GM23338 (cell line): Measurements from ENCODE around the gene LRP4. TPM values are rescaled to one million over a fixed set of nuclear protein-coding genes. Genes with fewer than 3 reads are reported as not detected.

Experiments used
- ATAC-seq: fragments of 200-7000 bp; cut with Tn5 transposase; 3 replicates; pipeline ENCODE4 v1.9.1; 2020
- DNase-seq: peaks from one replicate; pipeline ENCODE4 v3.0.0-alpha.2; 2015; ENCODE audit warnings: low spot score
- H2AFZ ChIP-seq: fragments of 200-600 bp; sonication (generic); 2 replicates; pipeline ENCODE4 v1.8.0; 2016; ENCODE audit warnings: antibody characterized with exemption, mild to moderate bottlenecking, moderate library complexity
- H3F3A ChIP-seq: fragments of 200-600 bp; sonication (generic); replicated peaks from 2 replicates; pipeline ENCODE4 v1.8.0; 2017; ENCODE audit warnings: antibody characterized with exemption, mixed run types, low read depth
- H3K27ac ChIP-seq: fragments of 200-600 bp; sonication (generic); 2 replicates; pipeline ENCODE4 v1.6.1; 2016; ENCODE audit warnings: low read depth
- H3K27me3 ChIP-seq: fragments of 200-600 bp; sonication (generic); 2 replicates; pipeline ENCODE4 v1.8.0; 2016; ENCODE audit warnings: mild to moderate bottlenecking, mixed run types, moderate library complexity; ENCODE audit not compliant: insufficient read depth
- H3K36me3 ChIP-seq: fragments of 200-600 bp; sonication (generic); 2 replicates; pipeline ENCODE4 v1.8.0; 2016; ENCODE audit warnings: mild to moderate bottlenecking; ENCODE audit not compliant: insufficient read depth
- H3K4me1 ChIP-seq: fragments of 200-600 bp; sonication (generic); 2 replicates; pipeline ENCODE4 v1.8.0; 2016; ENCODE audit warnings: mild to moderate bottlenecking, moderate library complexity; ENCODE audit not compliant: insufficient read depth
- H3K4me2 ChIP-seq: fragments of 200-600 bp; sonication (generic); 2 replicates; pipeline ENCODE4 v1.7.1; 2017; ENCODE audit warnings: mixed run types
- H3K4me3 ChIP-seq: fragments of 200-600 bp; sonication (generic); 2 replicates; pipeline ENCODE4 v1.6.1; 2016; ENCODE audit warnings: mixed run types
- H3K79me2 ChIP-seq: fragments of 200-600 bp; sonication (generic); replicated peaks from 2 replicates; pipeline ENCODE4 v1.8.0; 2017; ENCODE audit warnings: mild to moderate bottlenecking; ENCODE audit not compliant: insufficient read depth
- H3K9me2 ChIP-seq: fragments of 200-600 bp; sonication (generic); 2 replicates; pipeline ENCODE4 v1.8.0; 2017; ENCODE audit not compliant: insufficient read depth
- H4K20me1 ChIP-seq: fragments of 200-600 bp; sonication (generic); replicated peaks from 2 replicates; pipeline ENCODE4 v1.8.0; 2017; ENCODE audit warnings: mild to moderate bottlenecking; ENCODE audit not compliant: insufficient read depth
- H3K27ac Mint-ChIP-seq: 2 replicates; pipeline ENCODE4 v1.8.0; 2020; ENCODE audit warnings: inconsistent platforms, mild to moderate bottlenecking, moderate library complexity, mixed read lengths
- H3K27me3 Mint-ChIP-seq: 3 replicates; pipeline ENCODE4 v1.8.0; 2022; ENCODE audit warnings: low read depth, mild to moderate bottlenecking, moderate library complexity, mixed read lengths, inconsistent platforms; ENCODE audit not compliant: insufficient read depth, poor library complexity
- H3K36me3 Mint-ChIP-seq: 3 replicates; pipeline ENCODE4 v1.8.0; 2021; ENCODE audit warnings: low read depth, mild to moderate bottlenecking, inconsistent platforms, moderate library complexity, mixed read lengths
- H3K4me1 Mint-ChIP-seq: 3 replicates; pipeline ENCODE4 v1.8.0; 2020; ENCODE audit warnings: mild to moderate bottlenecking, inconsistent platforms, mixed read lengths
- H3K4me3 Mint-ChIP-seq: 3 replicates; pipeline ENCODE4 v1.8.0; 2021; ENCODE audit warnings: moderate library complexity, mild to moderate bottlenecking, inconsistent platforms, mixed read lengths
- H3K9me3 Mint-ChIP-seq: 3 replicates; pipeline ENCODE4 v1.8.0; 2020; ENCODE audit warnings: moderate library complexity, mild to moderate bottlenecking, inconsistent platforms, mixed read lengths
- CREB1 ChIP-seq: fragments of 250-450 bp; sonication (Bioruptor Pico); IDR thresholded peaks from 2 replicates; pipeline ENCODE4 v1.5.0; 2020; ENCODE audit warnings: low read depth, mild to moderate bottlenecking, moderate library complexity
- CTCF ChIP-seq, 2 experiments: fragments of 200-600 bp in 1 of 2; sonication (generic) in 1 of 2; conservative IDR thresholded peaks; 2 replicates each; pipeline versions ENCODE4 v1.5.1 to v1.6.1; 2016 to 2017; ENCODE audit warnings: antibody characterized with exemption in 2 of 2, low read depth in 2 of 2, mild to moderate bottlenecking in 2 of 2, moderate library complexity in 1 of 2
- ETS1 ChIP-seq: IDR thresholded peaks from 2 replicates; pipeline ENCODE4 v1.6.1; 2016; ENCODE audit warnings: antibody characterized with exemption
- JUNB ChIP-seq: IDR thresholded peaks from one replicate; pipeline ENCODE4 v1.6.1; 2016; ENCODE audit warnings: antibody characterized with exemption; ENCODE audit not compliant: unreplicated experiment
- NANOG ChIP-seq: IDR thresholded peaks from 2 replicates; pipeline ENCODE4 v1.6.1; 2016; ENCODE audit warnings: antibody characterized with exemption, borderline replicate concordance
- ZNF114 ChIP-seq: fragments of 250-450 bp; sonication (Bioruptor Pico); IDR thresholded peaks from 2 replicates; pipeline ENCODE4 v1.5.0; 2020; ENCODE audit warnings: mild to moderate bottlenecking, moderate library complexity
- polyA plus RNA-seq: library from polyadenylated mRNA; unstranded; fragments of >200 nt; fragmentation: Nextera tagmentation; extraction: Ambion mirVana; gene quantifications from 2 replicates; pipeline ENCODE4 v1.2.1, GENCODE V29; 2016
- total RNA-seq: library from RNA; depleted of rRNA; stranded (reverse); fragments of >200 nt; shearing (Covaris generic); gene quantifications from 2 replicates; pipeline ENCODE4 v1.2.3, GENCODE V29; 2014

LRP4 gene
- total and polyA plus RNA-seq, 2 experiments from 2014 or later, result 6.0 to 18.4 TPM

- no peaks in the 10 kb centered on the region for H3K9me2 ChIP-seq
- Mint-ChIP-seq H3K4me3 (peak overlapping the region; percentile 71), H3K27ac (peak overlapping the region; percentile 92), H3K36me3 (peaks cover 14% of the 10 kb centered on the region), H3K4me1 (peaks cover 68% of the 10 kb centered on the region), H3K9me3 (no peaks in the 10 kb centered on the region; the same call in 2 of the 3 replicates), H3K27me3 (peaks cover 36% of the 10 kb centered on the region)
- H3K27me3 ChIP-seq, result peaks cover 22% of the 10 kb centered on the region
- peak overlapping the region; percentile 78 for H3K4me2 ChIP-seq
- ATAC-seq (no peak; the same call in 2 of the 3 replicates), DNase-seq (peak; percentile 57)
- no peak for TF ChIP-seq NANOG
- TF ChIP-seq CREB1 (CRISPR knock-in tag), result no peak
- no peak for TF ChIP-seq JUNB
- no peak for TF ChIP-seq ZNF114 (CRISPR knock-in tag)
- no peak for TF ChIP-seq CTCF (conservative IDR thresholded peaks at IDR 0.05; ENCODE audit: low read depth in 2 of 2)
- peaks cover 27% of the 10 kb centered on the region for H3F3A ChIP-seq
- H3K27ac ChIP-seq, result peak overlapping the region; percentile 95
- peaks cover 69% of the 10 kb centered on the region for H3K79me2 ChIP-seq
- H4K20me1 ChIP-seq, result no peaks in the 10 kb centered on the region
- peaks cover 60% of the 10 kb centered on the region for H3K4me1 ChIP-seq
- 0 out of 2 replicates have a peak overlapping the region, but pooled peaks have one; percentile 11 for H2AFZ ChIP-seq
- peak overlapping the region; percentile 50 for H3K4me3 ChIP-seq
- no peaks in the 10 kb centered on the region for H3K36me3 ChIP-seq
Observed at GRCh38 chr11:46913484-46913883, 4.9 kb downstream of the LRP4 start.

- Histone ChIP-seq H3K27me3 (peaks cover 18% of the 10 kb centered on the region), H3K79me2 (peaks cover 74% of the 10 kb centered on the region), H3K4me3 (peak overlapping the region; percentile 50), H3F3A (peaks cover 27% of the 10 kb centered on the region), H3K9me2 (no peaks in the 10 kb centered on the region), H3K36me3 (no peaks in the 10 kb centered on the region), H3K4me2 (peak overlapping the region; percentile 78), H3K27ac (peak overlapping the region; percentile 95), H3K4me1 (peaks cover 68% of the 10 kb centered on the region), H4K20me1 (no peaks in the 10 kb centered on the region), H2AFZ (no peak overlapping the region)
- DNase-seq (peak; percentile 92), ATAC-seq (peak; percentile 78)
- H3K27ac Mint-ChIP-seq, result peak overlapping the region; percentile 92
- peak in 1 of 2 experiments; percentile 17; a peak in 2 of 4 replicates for TF ChIP-seq CTCF (conservative IDR thresholded peaks at IDR 0.05; ENCODE audit: low read depth in 2 of 2)
- peak; percentile 40; the same call in 1 of the 2 replicates for TF ChIP-seq NANOG
- TF ChIP-seq JUNB, result no peak
- TF ChIP-seq ETS1, result peak; percentile 79
- no peaks in the 10 kb centered on the region; the same call in 2 of the 3 replicates for H3K9me3 Mint-ChIP-seq
- peak overlapping the region; percentile 71 for H3K4me3 Mint-ChIP-seq
- H3K27me3 Mint-ChIP-seq, result peaks cover 33% of the 10 kb centered on the region
- H3K4me1 Mint-ChIP-seq, result peaks cover 72% of the 10 kb centered on the region
- peaks cover 14% of the 10 kb centered on the region for H3K36me3 Mint-ChIP-seq
Observed at GRCh38 chr11:46912526-46913150, 5.7 kb downstream of the LRP4 start.
